Lower leg skin (tissue), 4 donors: Measurements from ENCODE around the gene MCF2. TPM values are rescaled to one million over a fixed set of nuclear protein-coding genes. Genes with fewer than 3 reads are reported as not detected.

Experiments used
- DNase-seq, 2 donors: peaks; one replicate each; pipeline ENCODE4 v3.0.0-alpha.2; 2019; ENCODE audit warnings: low spot score in 2 of 2
- H3K4me3 ChIP-seq: fragments of 200-600 bp; sonication (generic); 2 replicates; pipeline ENCODE4 v1.5.1; 2017; ENCODE audit warnings: mild to moderate bottlenecking, low read depth; ENCODE audit not compliant: poor library complexity, severe bottlenecking
- POLR2A ChIP-seq, 2 donors: fragments of 450-650 bp; IDR thresholded peaks; one replicate each; pipeline ENCODE4 v1.6.1; 2016 to 2017; ENCODE audit warnings: antibody characterized with exemption in 2 of 2, mild to moderate bottlenecking in 1 of 2, moderate library complexity in 1 of 2
- WGBS, 2 donors: methylation state at CpG; one replicate each; pipeline ENCODE4 v1.1.5; 2018; 5-methylcytosine and 5-hydroxymethylcytosine counted together
- intact Hi-C: fragments of 100-400 bp; cut with DNase I; formaldehyde crosslinking; loops from one replicate; pipeline ENCODE4 v1.15.0; 2023; ENCODE audit warnings: low total_unique reads
- total RNA-seq, 4 donors: library from RNA; depleted of rRNA; stranded (reverse); fragments of >200 nt; gene quantifications; one replicate each; pipeline ENCODE4 v1.1.0, GENCODE V29; 2016
- TF ChIP-seq, protein P1 (sequence below), 3 donors: fragments of 450-650 bp; IDR thresholded peaks; one replicate each; pipeline ENCODE4 v1.5.1; 2016; ENCODE audit warnings: antibody characterized with exemption in 3 of 3, mild to moderate bottlenecking in 3 of 3, moderate library complexity in 2 of 3

Gene MCF2
- total RNA-seq, 4 donors from 2014 or later = 0.13 TPM; not detected in 3

DNA sequence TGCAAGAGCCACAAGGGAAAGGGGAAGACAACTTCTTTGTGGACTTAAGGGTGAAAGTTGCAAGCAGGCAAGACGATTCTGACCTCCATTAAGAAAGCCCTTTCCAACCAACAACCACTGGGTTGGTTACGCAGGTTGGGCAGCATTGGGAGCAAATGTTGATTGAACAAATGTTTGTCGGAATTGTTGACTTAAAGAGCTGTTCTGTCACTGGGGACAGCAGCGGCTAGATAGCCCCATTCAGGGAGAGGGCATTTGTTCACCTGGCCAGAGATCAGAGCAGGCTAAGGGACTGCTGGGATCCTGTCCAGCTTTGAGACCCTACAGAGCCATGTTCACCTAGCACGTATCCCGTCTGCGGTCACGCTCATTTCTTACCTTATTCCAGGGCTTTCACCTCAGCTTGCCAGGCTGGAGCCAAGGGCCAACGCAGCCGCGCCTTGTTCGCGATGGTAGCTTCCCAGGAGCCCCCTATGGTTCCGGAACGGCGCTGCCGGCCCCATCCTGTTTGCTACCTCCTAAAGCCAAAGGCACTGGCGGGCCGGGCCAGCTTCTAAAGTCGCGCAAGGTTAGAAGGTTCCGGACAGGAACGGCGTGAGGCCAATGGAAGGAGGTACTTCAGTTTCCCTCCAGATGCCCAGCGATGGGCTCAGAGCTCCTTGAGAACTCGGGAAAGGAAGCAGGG is 152.8 kb downstream of the MCF2 start:
- no peak for DNase-seq
- intact Hi-C loops = no loop called here
- TF ChIP-seq, protein P1, sequence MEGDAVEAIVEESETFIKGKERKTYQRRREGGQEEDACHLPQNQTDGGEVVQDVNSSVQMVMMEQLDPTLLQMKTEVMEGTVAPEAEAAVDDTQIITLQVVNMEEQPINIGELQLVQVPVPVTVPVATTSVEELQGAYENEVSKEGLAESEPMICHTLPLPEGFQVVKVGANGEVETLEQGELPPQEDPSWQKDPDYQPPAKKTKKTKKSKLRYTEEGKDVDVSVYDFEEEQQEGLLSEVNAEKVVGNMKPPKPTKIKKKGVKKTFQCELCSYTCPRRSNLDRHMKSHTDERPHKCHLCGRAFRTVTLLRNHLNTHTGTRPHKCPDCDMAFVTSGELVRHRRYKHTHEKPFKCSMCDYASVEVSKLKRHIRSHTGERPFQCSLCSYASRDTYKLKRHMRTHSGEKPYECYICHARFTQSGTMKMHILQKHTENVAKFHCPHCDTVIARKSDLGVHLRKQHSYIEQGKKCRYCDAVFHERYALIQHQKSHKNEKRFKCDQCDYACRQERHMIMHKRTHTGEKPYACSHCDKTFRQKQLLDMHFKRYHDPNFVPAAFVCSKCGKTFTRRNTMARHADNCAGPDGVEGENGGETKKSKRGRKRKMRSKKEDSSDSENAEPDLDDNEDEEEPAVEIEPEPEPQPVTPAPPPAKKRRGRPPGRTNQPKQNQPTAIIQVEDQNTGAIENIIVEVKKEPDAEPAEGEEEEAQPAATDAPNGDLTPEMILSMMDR (IDR thresholded peaks at IDR 0.05) = no peak
- TF ChIP-seq POLR2A (IDR thresholded peaks at IDR 0.05) = no peak
- WGBS, 2 donors = 72 to 94% methylated on average over 26 of the region's 26 CpGs
- no peak overlapping the region for H3K4me3 ChIP-seq

DNA sequence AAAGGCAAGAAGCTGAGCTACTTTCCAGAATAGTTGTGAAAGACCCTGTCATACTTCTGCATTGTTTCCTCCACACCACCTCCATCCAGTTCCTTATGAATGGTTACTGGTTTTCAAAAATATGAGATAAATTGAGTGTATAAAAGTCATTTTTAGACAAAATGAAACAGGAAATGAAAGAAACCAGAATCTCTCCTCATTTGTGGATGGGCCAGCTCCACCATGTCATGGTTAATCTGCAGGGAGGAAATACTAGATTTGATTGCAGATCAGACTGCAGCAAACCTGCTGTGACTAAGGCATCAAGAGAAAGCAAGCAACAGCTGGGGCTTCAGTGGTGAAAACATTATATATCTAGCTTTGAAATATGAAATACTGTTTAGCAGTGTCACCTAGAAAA is 153.6 kb downstream of the MCF2 start:
- DNase-seq = no peak
- no peak overlapping the region for H3K4me3 ChIP-seq
- no peak for TF ChIP-seq POLR2A (IDR thresholded peaks at IDR 0.05)
- TF ChIP-seq, protein P1 (IDR thresholded peaks at IDR 0.05) = no peak
- intact Hi-C loops = no loop called here

DNA sequence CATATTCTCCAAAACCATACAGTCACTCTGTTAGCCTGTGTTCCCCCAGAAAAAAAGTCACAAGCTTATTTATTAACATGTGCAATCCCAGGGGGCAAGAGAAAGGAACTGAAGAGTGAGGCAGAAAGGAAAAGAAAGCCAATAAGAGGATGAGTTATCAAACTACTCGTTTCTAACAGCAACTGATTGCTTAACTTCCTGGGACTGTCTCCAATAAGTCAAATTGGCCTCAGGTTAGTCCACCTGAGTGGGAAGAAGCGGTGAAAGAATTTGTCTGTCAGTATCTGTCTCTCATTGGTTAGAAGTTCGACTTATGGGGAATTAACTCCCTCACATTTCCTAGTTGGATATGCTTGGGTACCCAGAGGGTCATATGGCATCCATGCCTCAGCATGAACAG is 163.4 kb downstream of the MCF2 start:
- 39 to 49% methylated on average over 3 of the region's 3 CpGs for WGBS, 2 donors
- intact Hi-C loops = no loop called here
- H3K4me3 ChIP-seq = no peak overlapping the region
- TF ChIP-seq, protein P1 (IDR thresholded peaks at IDR 0.05) = no peak
- no peak for TF ChIP-seq POLR2A (IDR thresholded peaks at IDR 0.05)
- no peak for DNase-seq

DNA sequence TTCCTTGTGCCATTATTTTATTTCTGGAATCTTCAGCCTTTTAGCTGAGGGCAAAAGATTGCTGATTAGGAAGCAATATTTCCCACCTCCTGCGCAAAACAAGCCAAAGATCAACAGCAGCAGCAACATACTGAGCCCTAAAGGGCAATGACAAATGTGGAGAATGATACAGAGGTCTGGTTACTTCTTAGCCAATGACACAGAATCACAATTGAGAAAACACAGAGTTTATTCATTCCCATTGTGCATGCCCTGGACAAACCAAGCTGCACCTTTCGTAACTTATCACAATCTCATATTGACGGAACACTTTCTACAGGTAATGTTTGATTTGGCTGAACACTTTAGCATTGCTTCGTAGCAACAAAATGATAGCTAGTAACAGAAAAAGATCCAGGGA is 164.0 kb downstream of the MCF2 start:
- no peak overlapping the region for H3K4me3 ChIP-seq
- intact Hi-C loops = no loop called here
- WGBS, 2 donors = 88 to 93% methylated on average over 4 of the region's 4 CpGs
- DNase-seq = no peak
- TF ChIP-seq, protein P1 (IDR thresholded peaks at IDR 0.05) = no peak
- TF ChIP-seq POLR2A (IDR thresholded peaks at IDR 0.05) = no peak

DNA sequence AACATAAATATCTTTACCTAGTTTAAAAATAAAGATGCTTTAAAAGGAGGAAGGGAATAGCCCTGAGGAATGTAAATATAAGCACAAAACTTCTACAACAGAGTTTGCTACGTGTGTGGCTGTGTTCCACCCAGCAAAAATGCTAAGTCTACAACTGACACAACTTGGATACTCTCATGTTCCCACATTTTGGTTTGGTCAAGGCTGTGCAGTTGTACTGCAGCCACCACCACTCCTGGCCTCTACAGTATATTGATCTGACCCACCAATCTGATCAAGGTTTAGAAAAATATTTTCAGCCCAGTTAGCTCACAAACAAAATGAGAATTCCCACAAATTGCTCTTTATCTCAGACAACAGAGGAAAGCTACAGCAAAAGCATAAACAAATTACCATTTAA is 165.3 kb downstream of the MCF2 start:
- H3K4me3 ChIP-seq = no peak overlapping the region
- intact Hi-C loops = no loop called here
- TF ChIP-seq, protein P1 (IDR thresholded peaks at IDR 0.05) = no peak
- TF ChIP-seq POLR2A (IDR thresholded peaks at IDR 0.05) = no peak
- 24 to 40% methylated on average over 1 of the region's 1 CpG for WGBS, 2 donors
- no peak for DNase-seq
